Measurements from ENCODE around the gene UGT1A10.

GRCh38 chr2:233658610-233659009 is 22.4 kb downstream of the UGT1A10 start:
- TF ChIP-seq POLR2AphosphoS5 (IDR thresholded peaks at IDR 0.05; ENCODE audit: insufficient read depth in 1 of 2, low read depth in 1 of 2) (no peak), POLR2A (IDR thresholded peaks at IDR 0.05) (no peak)
- TF ChIP-seq, protein P1, sequence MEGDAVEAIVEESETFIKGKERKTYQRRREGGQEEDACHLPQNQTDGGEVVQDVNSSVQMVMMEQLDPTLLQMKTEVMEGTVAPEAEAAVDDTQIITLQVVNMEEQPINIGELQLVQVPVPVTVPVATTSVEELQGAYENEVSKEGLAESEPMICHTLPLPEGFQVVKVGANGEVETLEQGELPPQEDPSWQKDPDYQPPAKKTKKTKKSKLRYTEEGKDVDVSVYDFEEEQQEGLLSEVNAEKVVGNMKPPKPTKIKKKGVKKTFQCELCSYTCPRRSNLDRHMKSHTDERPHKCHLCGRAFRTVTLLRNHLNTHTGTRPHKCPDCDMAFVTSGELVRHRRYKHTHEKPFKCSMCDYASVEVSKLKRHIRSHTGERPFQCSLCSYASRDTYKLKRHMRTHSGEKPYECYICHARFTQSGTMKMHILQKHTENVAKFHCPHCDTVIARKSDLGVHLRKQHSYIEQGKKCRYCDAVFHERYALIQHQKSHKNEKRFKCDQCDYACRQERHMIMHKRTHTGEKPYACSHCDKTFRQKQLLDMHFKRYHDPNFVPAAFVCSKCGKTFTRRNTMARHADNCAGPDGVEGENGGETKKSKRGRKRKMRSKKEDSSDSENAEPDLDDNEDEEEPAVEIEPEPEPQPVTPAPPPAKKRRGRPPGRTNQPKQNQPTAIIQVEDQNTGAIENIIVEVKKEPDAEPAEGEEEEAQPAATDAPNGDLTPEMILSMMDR (IDR thresholded peaks at IDR 0.05) = no peak

Measured in vagina (tissue), 2 donors.